Peyer's patch (tissue), 4 donors: ENCODE measurements around the gene URGCP.

Experiments
- POLR2A ChIP-seq, 2 donors: fragments of 450-650 bp; IDR thresholded peaks; one replicate each; pipeline ENCODE4 v1.5.1; 2017; ENCODE audit warnings: antibody characterized with exemption in 2 of 2, mild to moderate bottlenecking in 2 of 2, moderate library complexity in 2 of 2
- TF ChIP-seq, protein P1 (sequence below), 6 experiments: fragments of 450-650 bp in 4 of 6; fragments of 200-600 bp in 2 of 6; sonication (generic) in 1 of 6; IDR thresholded peaks; one replicate each; pipeline ENCODE4 v1.5.1; 2017 to 2019; ENCODE audit warnings: antibody characterized with exemption in 6 of 6, mild to moderate bottlenecking in 3 of 6, moderate library complexity in 1 of 6

DNA sequence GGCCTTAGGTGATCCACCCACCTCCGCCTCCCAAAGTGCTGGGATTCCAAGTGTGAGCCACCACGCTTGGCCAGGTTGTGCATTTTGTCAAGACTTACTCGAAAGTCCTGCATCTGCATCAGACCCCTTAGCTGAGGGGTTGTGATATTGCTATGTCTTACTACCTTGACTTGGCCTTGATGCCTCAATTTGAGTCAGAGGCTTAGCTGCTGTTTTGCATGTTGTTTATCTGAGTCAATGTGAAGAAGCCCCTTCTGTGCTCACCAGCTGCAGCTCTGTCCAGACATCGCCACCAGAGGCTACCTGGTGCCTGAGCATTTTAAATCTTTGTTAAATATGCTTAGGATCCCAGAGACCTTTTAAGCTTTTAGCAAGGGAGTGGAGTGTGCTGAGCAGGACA is 37.9 kb upstream of the URGCP start:
- TF ChIP-seq, protein P1, sequence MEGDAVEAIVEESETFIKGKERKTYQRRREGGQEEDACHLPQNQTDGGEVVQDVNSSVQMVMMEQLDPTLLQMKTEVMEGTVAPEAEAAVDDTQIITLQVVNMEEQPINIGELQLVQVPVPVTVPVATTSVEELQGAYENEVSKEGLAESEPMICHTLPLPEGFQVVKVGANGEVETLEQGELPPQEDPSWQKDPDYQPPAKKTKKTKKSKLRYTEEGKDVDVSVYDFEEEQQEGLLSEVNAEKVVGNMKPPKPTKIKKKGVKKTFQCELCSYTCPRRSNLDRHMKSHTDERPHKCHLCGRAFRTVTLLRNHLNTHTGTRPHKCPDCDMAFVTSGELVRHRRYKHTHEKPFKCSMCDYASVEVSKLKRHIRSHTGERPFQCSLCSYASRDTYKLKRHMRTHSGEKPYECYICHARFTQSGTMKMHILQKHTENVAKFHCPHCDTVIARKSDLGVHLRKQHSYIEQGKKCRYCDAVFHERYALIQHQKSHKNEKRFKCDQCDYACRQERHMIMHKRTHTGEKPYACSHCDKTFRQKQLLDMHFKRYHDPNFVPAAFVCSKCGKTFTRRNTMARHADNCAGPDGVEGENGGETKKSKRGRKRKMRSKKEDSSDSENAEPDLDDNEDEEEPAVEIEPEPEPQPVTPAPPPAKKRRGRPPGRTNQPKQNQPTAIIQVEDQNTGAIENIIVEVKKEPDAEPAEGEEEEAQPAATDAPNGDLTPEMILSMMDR (IDR thresholded peaks at IDR 0.05) = no peak
- TF ChIP-seq POLR2A (IDR thresholded peaks at IDR 0.05) = no peak
